Measurements from ENCODE around the gene AQP1.

Gene AQP1
- 0.12 to 0.54 (median 0.19) reads per million in 4 donors for total RNA-seq

DNA sequence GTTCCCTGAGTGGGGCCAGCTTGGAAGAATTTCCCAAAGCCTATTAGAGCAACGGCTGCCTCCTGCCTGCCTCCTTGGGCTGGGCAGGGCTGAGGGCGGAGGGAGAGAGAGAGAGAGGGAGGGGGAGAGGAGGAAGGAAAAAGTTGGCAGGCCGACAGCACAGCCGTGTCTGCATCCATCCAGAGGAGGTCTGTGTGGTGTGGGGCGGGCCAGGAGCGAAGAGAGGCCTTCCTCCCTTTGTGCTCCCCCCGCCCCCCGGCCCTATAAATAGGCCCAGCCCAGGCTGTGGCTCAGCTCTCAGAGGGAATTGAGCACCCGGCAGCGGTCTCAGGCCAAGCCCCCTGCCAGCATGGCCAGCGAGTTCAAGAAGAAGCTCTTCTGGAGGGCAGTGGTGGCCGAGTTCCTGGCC, at the start of gene AQP1:
Gene AQP1, plus strand, starts transcription at position 293 of the 409 bp plus-strand sequence. Its CDS starts 57 bp downstream, at position 350.
- DNase-seq: no peak

DNA sequence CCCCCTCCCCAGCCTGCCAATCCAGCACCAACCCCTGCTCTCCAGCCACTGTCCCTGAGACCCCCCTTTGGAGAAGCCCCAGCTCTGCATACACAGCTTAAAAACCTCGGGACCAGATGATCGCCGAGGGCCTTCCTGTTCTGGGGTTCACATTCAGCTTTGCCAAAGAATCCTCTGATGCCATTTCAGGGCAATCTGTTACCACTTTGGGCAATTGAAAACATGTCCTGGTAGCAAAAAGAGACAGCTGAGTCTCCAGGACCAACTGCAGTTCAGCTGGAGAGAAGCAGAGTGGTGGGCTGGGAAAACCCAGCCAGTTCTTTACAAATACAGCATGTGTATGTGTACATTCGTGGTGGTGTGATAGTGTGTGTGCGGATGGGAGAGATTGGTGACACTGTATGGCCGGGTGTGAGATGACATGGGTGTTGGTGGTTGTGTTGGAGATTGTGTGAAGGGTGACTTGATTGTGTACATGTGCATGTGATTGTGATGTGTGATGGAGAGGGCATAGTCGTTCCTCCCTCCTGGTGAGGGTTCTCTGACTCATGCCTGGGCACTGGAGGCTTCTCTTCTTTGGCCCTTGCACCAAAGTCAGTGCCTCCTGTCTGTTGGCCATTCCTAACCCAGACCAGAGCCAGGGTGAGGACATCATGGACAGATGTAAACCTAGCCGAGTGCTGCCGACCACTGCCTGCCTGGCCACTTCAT, 48.5 kb upstream of the AQP1 start:
- DNase-seq: no peak

GRCh38 chr7:30863706-30864035, 48.0 kb upstream of the AQP1 start:
- no peak for DNase-seq

- no peak for DNase-seq
Observed at GRCh38 chr7:30864101-30864500, 47.6 kb upstream of the AQP1 start.

- DNase-seq: no peak
Observed at GRCh38 chr7:30865076-30865475, 46.6 kb upstream of the AQP1 start.

- no peak for DNase-seq
Observed at GRCh38 chr7:30865821-30866220, 45.8 kb upstream of the AQP1 start.

- no peak for DNase-seq
Observed at GRCh38 chr7:30866939-30867338, 44.7 kb upstream of the AQP1 start.

DNA sequence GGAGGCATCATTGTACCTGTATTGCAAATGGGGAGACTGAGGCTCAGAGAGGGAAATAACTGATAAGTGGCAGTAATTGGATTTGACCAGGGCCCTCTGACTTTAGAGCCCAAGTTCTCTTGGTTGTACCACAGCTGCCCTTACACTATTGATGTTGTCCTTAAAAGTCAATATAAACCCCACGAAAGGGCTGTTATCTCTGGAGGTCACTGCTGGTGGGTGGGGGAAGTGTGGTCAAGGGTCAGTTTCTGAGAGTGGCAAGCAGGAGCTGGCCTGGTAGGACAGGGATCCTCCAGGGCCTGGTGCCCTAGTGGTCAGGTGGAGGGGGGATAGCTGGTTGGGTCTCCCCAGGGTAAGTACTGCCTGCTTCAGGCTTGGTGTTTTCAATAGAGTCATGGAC, 44.2 kb upstream of the AQP1 start:
- no peak for DNase-seq

DNA sequence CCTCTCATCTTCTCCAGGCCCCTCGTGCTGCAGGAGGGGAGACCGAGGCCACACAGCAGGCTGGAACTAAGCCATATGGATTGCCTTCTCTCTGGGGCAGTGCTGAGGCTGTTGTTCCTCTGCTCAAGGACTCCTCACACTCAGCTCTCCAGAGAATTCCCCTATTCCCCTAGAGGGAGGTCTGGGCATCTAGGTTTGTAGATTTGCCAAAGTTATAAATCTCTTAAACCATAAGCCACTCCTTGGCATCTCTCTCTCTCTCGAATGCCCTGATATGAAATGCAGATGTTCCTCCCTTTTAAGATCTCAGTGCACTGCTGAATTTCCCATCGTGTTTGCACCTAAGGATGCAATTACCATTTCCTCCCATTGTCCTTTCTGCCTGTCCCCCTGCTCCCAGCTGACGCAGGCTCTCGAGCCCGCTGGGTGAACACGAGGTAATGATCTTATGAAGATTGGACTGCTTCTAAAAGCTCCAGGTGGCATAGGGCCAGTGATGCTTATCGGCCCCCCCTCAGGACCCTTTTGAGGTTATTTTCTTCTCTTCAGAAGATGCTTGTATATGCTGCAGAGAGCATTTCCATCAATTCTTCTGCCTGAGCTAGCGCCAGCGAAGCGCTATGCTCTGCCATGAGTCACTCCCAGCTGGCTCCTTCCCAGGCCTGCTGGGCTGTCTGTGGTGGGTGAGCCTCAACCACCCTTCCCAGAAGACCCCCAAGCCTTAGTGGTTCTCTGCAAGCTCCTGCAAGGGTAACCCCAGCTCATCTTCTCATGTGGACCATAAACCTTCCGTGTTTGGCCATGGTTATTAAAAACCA, 41.6 kb upstream of the AQP1 start:
- DNase-seq: no peak

- no peak for DNase-seq
Observed at GRCh38 chr7:30870821-30871518, 40.7 kb upstream of the AQP1 start.

- DNase-seq: no peak
Observed at GRCh38 chr7:30871655-30872054, 40.0 kb upstream of the AQP1 start.

DNA sequence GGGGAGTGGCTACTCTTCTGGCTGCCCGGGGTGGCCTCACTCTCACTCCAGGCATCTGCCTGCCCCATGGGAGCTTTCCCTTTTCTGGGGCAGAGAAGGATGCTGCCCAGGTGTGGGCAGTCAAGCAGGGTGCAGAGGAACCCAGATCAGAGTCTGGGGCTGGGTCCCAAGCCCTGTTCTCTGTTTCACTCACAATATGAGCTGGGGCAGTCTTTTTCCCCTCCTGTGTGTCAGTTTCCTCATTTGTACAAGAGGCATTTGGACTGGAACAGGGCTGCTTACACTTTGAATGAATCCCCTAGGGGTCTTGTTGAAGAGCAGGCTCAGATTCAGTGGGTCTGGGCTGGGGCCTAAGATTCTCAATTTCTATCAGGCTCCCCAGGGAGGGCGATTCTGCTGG, 38.4 kb upstream of the AQP1 start:
- no peak for DNase-seq

GRCh38 chr7:30873656-30874055, 38.0 kb upstream of the AQP1 start:
- no peak for DNase-seq

GRCh38 chr7:30874656-30875302, 36.9 kb upstream of the AQP1 start:
- no peak for DNase-seq

GRCh38 chr7:30877015-30877769, 34.5 kb upstream of the AQP1 start:
- no peak for DNase-seq

- no peak for DNase-seq
Observed at GRCh38 chr7:30877993-30878392, 33.7 kb upstream of the AQP1 start.

DNA sequence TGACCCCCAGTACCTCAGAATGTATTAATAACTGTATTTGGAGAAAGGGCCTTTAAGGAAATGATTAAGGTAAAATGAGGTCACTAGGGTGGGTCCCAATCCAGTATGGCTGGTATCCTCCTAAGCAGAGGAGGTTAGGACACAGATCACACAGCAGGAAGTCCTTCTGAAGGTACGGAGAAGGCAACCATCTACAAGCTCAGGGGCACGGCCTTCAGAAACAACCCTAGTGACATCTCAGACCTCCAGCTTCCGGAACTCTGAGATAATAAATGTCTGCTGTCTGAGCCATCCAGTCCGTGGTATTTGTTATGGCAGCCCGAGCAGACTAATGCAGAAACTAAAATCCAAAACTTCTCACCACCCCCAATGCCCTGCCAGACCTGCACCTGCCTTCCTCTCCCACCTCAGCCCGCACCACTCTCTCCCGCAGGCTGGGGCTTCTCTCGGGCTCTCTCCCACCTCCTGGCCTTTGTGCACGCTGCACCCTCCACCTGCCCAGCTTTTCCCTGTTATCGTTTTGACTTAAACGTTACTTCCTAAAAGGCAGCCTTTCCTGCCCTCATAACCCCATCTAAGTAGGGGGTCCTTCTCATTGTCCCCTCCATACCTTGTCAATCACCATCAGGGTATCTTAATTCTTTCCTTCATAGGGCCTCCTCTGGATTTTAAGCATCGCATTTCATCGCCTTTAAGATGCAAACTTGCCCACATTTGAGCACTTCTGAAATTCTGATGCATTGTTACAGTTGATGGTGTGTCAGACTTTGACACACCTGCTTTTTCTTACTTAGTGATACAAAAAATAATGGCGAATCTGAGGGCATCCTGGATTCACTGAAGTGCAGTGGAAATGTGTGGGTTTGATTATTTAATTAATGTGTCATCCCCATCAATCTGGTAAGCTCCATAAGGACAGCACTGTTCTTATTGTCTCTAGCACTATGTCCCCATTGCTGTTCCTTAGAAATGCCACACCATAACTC, 32.2 kb upstream of the AQP1 start:
- no peak for DNase-seq

GRCh38 chr7:30880125-30880720, 31.4 kb upstream of the AQP1 start:
- no peak for DNase-seq

DNA sequence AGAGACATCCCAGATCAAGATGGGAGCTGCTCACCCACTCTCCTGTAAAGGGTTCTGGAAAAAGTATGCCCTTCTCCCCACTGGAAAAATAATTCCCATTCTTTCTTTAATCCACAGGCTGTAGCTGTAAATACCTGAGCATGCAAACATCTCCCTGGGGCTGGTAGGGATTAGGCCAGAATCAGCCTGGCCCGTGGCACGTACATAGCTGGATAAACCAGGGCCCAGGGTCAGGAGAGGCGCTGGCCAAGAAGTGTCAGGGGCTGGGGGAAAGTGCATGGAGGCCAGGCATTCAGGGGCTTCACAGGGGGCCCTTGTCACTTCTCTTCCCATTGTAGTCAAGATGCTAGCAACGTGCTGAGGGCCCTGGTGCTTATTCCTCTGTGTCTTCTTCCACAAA, 30.7 kb upstream of the AQP1 start:
- no peak for DNase-seq

- DNase-seq: no peak
Observed at GRCh38 chr7:30881448-30881847, 30.2 kb upstream of the AQP1 start.

DNA sequence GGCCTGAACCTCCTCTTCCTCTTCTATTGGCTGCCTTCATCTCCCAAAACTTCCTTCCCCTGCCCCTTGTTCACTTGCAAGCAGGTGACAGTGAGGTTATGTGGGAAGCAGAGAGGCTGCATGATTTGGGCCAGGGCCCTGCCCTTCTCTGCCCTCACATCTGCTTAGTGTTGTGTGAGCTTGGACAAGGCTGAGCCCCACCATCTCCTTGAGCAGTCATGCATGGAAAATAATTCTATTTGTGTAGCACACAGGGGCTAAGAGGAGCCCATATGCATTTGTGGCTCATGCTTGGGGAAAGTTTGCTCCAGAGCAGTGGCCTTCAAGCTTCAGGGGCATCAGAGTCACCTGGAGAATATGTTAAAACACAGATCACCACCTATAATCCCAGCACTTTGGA, 26.8 kb upstream of the AQP1 start:
- no peak for DNase-seq

Measured in T-helper 1 cell (primary cell).